GM19351 (cell line): ENCODE measurements around the gene PLD5.
"Not testable (repeated sequence)": the region's sequence is repeated elsewhere in the genome, so short reads cannot be mapped to it uniquely, and the experiment has no call there.

Experiments used
- ATAC-seq: cut with Tn5 transposase; IDR thresholded peaks from one replicate; pipeline ENCODE4 v1.9.1; 2021; ENCODE audit warnings: mild to moderate bottlenecking, moderate library complexity; ENCODE audit not compliant: unreplicated experiment

Gene PLD5

GRCh38 chr1:242214455-242214854 is 310.0 kb downstream of the PLD5 start:
- not testable (repeated sequence) for ATAC-seq

- ATAC-seq: not testable (repeated sequence)
Observed at GRCh38 chr1:242212961-242213360, 311.5 kb downstream of the PLD5 start.

GRCh38 chr1:242212401-242212800 is 312.1 kb downstream of the PLD5 start:
- ATAC-seq: no peak

- ATAC-seq: no peak
Observed at GRCh38 chr1:242211254-242212022, 313.1 kb downstream of the PLD5 start.

GRCh38 chr1:242210316-242210715 is 314.2 kb downstream of the PLD5 start:
- not testable (repeated sequence) for ATAC-seq

- ATAC-seq: no peak
Observed at GRCh38 chr1:242209063-242209462, 315.4 kb downstream of the PLD5 start.

GRCh38 chr1:242208021-242208420 is 316.5 kb downstream of the PLD5 start:
- ATAC-seq: no peak

GRCh38 chr1:242206994-242207393 is 317.5 kb downstream of the PLD5 start:
- ATAC-seq: no peak

- no peak for ATAC-seq
Observed at GRCh38 chr1:242205622-242206489, 318.6 kb downstream of the PLD5 start.

GRCh38 chr1:242203262-242203661 is 321.2 kb downstream of the PLD5 start:
- ATAC-seq: no peak

GRCh38 chr1:242201090-242201489 is 323.4 kb downstream of the PLD5 start:
- no peak for ATAC-seq

GRCh38 chr1:242199776-242200458 is 324.6 kb downstream of the PLD5 start:
- no peak for ATAC-seq

GRCh38 chr1:242197907-242198820 is 326.3 kb downstream of the PLD5 start:
- no peak for ATAC-seq

GRCh38 chr1:242196914-242197313 is 327.6 kb downstream of the PLD5 start:
- ATAC-seq: no peak

- ATAC-seq: no peak
Observed at GRCh38 chr1:242196101-242196500, 328.4 kb downstream of the PLD5 start.

- no peak for ATAC-seq
Observed at GRCh38 chr1:242189591-242189990, 334.9 kb downstream of the PLD5 start.

- ATAC-seq: peak; percentile 45
Observed at GRCh38 chr1:242187816-242188215, 336.7 kb downstream of the PLD5 start.

GRCh38 chr1:242187171-242187570 is 337.3 kb downstream of the PLD5 start:
- peak; percentile 35 for ATAC-seq

GRCh38 chr1:242185731-242186130 is 338.8 kb downstream of the PLD5 start:
- no peak for ATAC-seq

- ATAC-seq: no peak
Observed at GRCh38 chr1:242184955-242185354, 339.5 kb downstream of the PLD5 start.
